Islet of Langerhans (tissue), 1 donor: Measurements from ENCODE around the gene EIF4ENIF1.
"Not testable (repeated sequence)": the region's sequence is repeated elsewhere in the genome, so short reads cannot be mapped to it uniquely, and the experiment has no call there.

Source experiments
- FAIRE-seq: peaks from one replicate; lab custom pipeline; 2011; peaks lifted over from hg19 to GRCh38; lab: Jason Lieb, UNC

Gene EIF4ENIF1, protein sequence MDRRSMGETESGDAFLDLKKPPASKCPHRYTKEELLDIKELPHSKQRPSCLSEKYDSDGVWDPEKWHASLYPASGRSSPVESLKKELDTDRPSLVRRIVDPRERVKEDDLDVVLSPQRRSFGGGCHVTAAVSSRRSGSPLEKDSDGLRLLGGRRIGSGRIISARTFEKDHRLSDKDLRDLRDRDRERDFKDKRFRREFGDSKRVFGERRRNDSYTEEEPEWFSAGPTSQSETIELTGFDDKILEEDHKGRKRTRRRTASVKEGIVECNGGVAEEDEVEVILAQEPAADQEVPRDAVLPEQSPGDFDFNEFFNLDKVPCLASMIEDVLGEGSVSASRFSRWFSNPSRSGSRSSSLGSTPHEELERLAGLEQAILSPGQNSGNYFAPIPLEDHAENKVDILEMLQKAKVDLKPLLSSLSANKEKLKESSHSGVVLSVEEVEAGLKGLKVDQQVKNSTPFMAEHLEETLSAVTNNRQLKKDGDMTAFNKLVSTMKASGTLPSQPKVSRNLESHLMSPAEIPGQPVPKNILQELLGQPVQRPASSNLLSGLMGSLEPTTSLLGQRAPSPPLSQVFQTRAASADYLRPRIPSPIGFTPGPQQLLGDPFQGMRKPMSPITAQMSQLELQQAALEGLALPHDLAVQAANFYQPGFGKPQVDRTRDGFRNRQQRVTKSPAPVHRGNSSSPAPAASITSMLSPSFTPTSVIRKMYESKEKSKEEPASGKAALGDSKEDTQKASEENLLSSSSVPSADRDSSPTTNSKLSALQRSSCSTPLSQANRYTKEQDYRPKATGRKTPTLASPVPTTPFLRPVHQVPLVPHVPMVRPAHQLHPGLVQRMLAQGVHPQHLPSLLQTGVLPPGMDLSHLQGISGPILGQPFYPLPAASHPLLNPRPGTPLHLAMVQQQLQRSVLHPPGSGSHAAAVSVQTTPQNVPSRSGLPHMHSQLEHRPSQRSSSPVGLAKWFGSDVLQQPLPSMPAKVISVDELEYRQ

DNA sequence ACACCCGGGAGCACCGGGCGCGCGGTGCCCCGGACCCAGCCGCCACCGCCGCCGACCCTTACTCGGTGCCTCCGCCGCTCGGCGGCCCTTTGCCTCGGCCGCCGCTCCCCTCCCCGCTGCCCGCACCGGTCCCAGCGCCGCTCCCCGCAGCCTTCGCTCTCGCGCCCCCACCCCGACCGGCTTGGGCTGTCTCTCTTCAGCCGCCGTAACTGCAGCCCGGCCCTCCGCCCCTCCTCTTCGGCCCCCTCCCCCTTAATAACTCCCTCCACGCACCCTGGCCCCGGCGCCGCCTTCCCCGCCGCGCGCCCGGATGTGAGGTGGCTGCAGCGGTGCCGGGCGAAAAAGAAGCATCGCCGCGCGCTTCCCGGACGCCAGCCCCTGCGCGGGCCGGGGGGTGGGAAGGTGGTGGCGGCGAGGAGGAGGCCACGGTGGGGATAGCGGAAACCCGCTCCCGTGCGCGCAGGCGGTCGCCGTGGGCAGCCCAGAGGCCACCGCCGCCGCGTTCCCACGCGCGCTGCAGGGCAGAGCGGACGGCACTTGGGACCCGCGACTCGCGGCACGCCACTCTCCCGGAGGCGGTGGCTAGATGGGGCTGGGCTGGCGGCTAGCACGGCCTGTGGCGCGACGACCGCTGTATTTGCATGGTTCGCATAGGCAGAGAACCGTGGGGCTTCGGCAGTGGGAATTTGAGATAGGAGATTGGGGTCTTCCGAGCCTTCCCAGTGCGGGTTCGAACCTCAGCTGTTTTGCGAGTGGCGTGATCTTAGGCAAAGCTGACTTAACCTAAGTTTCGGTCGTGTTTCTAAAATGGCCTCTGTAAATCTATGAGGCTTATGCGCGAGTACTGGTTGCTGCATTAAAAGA lies at the start of gene EIF4ENIF1:
Gene EIF4ENIF1 (minus strand): TSS at position 211 of the 864 bp plus-strand sequence. CDS start 1,124 bp downstream, outside the sequence.
- no peak for FAIRE-seq

DNA sequence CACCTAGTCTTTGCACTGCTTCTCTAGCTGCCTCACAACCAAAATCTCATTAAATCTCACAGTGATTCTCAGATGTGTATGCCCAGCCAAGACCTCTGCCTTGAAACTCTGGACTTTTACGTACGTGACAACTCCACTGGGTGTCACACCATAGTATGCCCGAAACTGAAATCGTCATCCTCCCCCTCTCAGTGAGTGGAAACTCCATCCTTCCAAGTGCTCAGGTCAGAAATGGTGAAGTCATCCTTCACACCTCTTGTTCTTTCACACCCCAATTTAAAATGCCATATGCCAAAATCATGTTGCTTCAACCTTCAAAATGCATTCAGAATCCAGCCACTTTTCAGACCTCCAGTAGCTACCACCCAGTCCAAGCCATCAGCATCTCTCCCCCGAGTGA lies 49.2 kb upstream of the EIF4ENIF1 start:
- no peak for FAIRE-seq

DNA sequence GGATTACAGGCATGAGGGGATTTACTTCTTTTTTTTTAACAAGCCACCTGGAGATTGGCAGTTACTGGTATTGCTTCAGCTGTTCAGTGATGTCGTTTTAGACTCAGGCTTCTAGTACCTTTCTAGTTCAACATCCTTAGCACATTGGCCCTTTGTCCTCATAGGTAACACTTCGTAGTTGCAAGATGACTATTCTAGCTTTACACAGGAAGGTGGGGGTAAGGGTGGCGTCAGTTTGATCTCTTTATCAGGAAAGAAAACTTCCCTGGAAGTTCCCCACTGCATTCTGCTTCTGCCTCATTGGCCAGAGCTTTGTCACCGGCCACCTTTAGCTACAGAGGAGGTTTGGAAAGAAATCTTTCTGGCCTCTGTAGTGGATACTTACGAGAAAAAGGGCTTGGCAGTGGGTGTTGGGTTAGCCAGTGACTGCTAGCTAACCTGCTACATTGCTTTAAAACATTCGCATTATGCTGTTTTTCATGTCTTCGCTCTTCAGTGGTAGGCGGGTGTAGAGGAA lies 47.4 kb upstream of the EIF4ENIF1 start:
- FAIRE-seq: no peak

DNA sequence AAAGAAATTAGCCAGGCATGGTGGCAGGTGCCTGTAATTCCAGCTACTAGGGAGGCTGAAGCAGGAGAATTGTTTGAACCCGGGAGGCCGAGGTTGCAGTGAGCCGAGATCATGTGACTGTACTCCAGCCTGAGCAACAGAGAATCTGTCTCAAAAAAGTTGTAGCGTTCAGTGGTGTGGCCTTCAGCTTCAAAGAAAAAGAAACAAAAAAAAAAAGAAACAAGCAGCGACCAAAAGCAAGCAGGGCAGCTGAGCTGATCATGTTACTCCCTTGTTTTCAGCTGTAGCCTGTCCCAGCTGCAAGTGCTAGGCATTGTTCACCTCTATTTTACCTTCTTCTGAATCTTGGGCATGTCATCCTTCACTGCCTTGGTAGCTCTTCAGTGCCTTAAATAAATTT lies 43.7 kb upstream of the EIF4ENIF1 start:
- no peak for FAIRE-seq

DNA sequence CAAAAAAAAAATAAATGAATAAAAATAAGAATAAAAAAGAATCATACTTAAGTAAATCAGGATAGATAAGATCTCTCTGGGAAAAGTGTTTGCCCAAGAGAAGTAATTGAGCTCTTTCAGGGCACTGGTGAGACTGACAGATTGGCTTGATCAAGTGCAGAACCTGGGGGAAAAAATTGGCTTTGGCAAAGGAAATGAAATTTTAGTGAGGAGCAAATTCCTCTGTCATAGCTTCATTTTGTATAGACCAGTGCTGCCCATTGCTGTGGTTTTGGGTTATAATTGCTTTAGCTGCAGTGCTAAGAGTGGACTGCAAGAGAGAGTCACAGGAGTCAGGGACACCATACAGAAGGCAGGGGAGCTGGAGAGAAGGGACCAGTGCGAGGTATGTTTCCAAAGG lies 42.4 kb upstream of the EIF4ENIF1 start:
- no peak for FAIRE-seq

DNA sequence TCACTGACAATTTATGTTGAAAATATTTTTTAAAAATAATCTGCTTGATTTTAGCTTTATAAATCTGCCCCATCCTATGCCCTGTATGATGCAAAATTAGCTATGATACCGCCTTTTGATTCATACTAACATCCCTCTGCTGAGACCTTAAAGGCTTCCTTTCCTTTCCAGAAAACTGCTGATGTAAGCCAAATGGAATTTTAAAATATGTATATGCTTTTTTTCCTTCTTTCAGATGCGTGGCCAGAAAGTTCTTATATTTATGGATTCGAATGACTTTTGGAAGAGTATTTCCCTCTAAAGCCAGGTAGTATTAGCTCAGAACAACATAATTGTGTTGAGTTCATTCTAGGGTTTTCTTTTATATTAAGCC lies 41.2 kb upstream of the EIF4ENIF1 start:
- FAIRE-seq: no peak

DNA sequence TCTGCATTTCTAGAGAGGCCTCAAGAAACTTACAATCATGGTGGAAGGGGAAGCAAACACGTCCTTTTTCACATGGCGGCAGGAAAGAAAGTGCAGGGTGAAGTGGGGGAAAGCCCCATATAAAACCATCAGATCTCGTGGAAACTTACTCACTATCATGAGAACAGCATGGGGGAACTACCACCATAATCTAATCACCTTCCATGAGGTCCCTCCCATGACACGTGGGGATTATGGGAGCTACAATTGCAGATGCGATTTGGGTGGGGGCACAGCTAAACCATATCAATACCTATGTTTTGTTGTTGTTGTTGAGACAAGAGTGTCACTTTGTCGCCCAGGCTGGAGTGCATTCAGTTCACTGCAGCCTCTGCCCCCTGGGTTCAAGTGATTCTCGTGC lies 36.6 kb upstream of the EIF4ENIF1 start:
- no peak for FAIRE-seq

DNA sequence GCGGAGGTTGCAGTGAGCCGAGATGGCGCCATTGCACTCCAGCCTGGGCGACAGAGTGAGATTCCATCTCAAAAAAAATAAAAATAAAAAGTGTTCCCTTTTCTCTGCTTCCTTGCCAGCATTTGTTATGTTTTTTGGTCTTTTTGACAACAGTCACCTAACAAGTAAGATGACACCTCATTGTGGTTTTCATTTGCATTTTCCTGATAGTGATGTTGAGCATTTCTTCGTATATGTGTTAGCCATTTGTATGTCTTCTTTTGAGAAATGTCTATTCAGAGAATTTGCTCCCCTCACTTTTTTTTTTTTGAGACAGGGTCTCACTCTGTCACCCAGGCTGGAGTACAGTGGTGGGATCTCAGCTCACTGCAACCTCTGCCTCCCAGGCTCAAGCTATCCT lies 34.5 kb upstream of the EIF4ENIF1 start:
- FAIRE-seq: not testable (repeated sequence)

DNA sequence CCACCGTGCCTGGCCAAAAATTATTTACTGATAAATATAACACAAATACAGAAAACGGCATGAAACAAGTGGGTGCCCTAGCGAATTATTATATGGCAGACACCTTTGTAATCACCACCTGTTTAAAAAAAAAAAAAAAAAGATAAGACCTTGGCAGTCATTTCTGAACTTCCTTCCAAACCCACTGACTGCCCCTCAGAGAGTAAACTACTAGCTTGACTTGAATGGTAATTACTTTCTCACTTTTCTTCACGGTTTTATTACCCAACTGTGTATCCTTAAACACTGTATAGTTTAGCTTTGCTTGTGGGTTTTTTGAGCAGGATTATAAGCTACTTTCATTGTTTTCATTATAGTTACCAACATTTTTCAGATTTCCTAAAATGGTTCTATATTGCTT lies 30.4 kb upstream of the EIF4ENIF1 start:
- FAIRE-seq: no peak

DNA sequence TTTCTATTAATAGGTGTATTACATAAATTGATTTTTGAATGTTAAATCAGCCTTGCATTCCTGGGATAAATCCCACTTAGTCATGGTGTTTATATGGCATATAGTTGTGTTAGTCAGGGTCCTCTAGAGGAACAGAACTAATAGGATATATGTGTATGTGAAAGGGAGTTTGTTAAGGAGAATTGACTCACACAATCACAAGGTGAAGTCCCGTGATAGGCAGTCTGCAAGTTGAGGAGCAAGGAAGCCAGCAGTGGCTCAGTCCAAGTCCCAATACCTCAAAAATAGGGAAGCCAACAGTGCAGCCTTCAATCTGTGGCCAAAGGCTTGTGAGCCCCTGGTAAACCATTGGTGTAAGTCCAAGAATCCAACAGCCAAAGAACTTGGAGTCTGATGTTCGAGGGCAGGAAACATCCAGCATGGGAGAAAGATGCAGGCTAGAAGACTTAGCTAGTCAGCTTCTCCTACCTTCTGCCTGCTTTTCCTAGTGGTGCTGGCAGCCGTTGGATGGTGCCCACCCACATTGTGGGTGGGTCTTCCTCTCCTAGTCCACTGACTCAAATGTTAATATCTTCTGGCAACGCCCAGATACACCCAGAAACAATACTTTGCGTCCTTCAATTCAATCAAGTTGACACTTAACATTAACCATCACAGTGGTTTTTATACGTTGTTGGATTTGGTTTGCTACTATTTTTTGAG lies 19.6 kb upstream of the EIF4ENIF1 start:
- FAIRE-seq: no peak

DNA sequence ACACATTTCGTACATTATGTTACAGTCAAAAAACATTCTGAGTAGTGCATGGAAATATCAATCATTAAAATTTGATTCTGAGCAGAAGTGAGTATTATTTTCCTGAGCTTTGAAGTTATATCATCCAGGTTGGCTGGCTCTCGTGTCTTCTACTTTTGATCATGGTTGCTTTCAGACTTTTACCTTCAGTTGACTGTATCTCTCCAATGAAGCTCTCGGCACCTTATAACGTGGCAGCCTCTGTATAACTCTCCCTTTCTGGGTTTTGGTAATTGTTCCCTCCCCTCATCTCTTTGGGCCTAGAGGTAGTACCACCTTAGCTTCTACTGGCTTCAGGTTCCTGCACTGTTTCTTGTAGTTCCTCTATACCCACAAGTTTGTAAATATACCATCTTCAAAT lies 18.9 kb upstream of the EIF4ENIF1 start:
- FAIRE-seq: no peak

DNA sequence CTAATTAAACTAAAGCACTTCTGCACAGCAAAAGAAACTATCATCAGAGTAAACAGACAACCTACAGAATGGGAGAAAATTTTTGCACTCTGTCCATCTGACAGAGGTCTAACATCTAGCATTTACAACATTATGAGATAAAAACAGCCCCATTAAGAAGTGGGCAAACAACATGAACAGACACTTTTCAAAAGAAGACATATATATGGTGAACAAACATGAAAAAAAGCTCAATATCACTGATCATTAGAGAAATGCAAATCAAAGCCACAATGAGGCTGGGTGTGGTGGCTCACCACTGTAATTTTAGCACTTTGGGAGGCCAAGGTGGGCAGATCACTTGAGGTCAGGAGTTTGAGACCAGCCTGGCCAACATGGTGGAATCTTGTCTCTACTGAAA lies 17.9 kb upstream of the EIF4ENIF1 start:
- not testable (repeated sequence) for FAIRE-seq

DNA sequence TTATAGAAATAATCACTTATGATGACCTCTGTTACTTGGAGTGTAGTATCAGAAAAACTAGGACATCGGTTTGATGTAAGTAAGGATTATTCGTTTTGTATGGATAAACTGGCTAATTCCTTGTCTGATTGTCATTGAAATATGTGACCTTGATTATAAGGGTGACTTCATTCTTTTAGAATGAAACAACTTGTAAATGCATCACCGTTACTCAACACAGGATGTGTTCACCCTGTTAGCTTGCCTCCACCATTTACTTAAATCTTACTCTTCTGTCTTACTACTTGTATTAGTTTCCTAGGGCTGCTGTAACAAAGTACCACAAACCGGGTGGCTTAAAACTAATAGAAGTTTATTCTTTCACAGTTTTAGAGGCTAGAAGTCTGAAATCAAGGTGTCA lies 14.6 kb upstream of the EIF4ENIF1 start:
- FAIRE-seq: no peak

DNA sequence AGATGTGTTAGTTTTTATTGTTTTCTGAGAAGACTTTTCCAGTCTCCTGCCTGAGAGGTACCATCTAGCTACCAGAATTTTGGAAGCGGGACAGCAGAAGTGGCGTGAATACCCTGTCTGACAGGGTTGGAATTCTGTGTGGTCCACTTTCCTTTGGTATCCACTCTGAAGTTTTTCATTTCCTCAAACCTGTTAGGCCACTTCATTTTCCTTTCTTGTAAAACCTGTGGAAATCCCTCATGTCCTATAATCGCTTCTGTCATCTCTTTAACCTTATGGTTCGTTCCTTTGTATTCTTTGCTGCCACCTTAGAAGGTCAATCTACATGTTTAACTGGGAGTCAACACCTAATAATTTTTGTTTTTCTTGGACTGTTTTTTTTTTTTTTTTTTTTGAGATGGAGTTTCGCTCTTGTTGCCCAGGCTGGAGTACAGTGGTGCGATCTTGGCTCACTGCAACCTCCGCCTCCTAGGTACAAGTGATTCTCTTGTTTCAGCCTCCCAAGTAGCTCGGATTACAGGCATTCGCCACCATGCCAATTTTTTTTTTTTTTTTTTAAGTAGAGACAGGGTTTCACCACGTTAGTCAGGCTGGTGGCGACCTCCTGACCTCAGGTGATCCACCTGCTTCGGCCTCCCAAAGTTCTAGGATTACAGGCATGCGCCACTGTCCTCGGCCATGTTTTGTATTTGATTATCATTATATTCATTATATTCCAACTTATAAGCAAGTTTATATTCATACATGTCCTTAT lies 13.7 kb upstream of the EIF4ENIF1 start:
- FAIRE-seq: no peak

DNA sequence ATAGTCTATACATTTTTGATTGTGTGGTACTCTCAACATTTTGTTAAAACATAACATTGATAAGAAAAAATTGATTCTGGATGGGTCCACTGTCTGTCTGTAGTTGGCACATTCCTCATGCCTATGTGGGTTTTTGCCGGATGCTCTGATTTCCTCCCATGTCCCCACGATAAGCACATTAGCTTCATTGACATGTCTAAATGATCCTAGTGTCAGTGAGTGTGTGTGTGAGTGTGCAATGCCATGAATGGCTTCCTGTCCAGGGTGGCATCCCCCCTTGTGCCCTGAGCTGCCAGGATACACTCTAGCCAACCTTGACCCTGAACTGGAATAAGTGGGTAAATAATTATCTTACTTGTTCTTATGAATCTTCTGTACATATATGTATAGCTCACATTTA lies 12.1 kb upstream of the EIF4ENIF1 start:
- FAIRE-seq: no peak

DNA sequence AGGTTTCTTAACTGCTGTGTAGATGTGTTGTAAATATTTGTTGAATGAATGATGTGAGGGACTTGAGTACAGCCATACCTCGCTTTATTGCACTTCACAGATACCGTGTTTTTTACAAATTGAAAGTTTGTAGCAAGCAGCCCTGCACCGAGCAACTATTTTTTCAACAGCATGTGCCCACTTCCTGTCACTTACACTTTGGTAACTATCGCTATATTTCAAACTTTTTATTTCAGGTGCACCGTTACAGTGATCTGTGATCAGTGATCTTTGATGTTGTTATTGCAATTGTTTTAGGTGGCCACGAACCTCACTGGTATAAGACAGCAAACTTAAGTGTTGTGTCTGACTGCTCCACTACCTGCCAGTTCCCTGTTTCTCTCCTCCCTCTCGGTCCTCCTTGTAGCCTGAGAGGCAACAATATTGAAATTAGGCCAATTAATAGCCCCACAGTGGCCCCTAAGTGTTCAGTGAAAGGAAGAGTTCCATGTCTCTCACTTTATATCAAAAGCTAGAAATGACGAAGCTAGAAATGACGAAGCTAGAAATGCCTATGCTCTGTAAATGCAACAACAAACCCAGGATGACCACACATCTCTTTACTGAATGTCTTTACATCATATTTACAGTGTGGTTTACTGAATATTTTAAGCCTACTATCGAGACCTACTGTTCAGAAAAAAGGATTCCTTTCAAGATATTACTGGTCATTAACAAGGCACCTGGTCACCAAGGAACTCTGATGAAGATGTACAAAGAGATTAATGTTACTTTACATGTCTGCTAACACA lies 7.7 kb upstream of the EIF4ENIF1 start:
- no peak for FAIRE-seq

DNA sequence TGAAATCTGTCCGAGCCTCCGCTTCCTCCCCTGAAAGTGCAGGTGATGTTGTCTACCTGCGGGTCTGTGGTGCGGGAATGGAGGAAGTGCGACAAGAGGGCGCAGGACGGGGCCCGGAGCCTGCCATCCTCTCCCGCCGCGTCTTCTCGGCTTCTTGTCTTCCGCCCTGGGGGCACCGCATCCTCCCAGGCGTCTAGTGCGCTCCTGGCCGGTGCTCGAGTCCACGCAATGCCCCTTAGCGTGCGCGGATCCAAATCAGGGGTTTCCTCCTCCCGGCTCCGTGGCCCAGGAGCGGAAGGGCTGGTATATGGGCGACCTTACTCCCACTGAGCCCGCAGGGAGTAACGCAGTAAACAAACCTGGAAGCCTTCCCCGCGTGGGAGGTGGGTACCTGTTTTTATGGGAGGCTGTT lies 7.1 kb upstream of the EIF4ENIF1 start:
- FAIRE-seq: no peak

DNA sequence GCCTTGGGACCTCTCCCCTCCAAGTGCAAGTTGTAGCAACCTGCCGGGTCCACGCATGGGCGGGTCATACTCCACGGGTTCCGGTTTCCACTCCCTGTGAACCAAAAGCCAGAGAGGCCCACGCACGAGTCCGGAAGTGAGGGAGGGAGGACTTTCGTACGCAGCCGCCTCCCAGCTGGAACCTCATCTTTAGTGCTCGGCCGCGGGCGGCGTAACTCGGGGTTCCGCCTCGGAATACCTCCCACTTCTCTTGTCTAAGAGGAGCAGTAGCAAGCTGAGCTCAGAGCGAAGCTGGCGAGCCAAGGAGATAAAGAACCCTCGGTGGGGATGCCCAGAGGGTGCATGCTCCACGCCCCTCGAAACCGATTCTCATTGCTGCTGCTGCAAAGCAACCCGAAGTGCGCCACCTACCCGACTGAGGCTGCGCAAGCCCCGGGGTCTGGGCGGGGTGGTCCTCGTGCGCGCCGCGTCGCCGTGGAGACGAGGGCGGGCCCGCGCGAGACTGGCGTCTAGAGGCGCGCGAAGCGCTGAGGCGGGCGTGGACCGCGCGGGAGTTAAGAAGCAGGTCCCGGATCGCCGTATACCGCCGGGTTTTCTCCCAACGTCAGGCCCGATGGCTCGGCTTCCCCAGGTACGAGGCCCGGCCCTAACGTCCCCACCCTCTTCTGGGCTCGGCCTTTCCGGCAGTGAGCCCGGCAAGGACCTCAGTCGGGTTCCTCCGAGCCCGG lies 6.5 kb upstream of the EIF4ENIF1 start, which contains the start of gene SFI1:
Gene SFI1 (plus strand): TSS at position 530 of the 728 bp plus-strand sequence. CDS start 11,749 bp downstream, outside the sequence.
- no peak for FAIRE-seq

DNA sequence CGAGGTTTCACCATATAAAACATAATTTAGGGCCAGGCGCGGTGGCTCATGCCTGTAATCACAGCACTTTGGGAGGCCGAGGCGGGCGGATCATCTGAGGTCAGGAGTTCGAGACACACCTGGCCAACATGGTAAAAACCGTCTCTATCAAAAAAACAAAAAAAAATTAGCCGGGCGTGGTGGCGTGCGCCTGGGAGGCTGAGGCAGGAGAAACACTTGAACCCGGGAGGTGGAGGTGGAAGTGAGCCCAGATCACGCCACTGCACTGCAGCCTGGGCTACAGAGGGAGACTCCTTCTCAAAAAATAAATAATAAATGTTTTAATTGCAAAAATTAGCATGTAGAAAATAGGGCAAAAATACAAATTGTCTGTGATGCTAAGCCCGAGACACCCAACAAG lies 5.7 kb upstream of the EIF4ENIF1 start:
- no peak for FAIRE-seq
